Activated CD4-positive, alpha-beta T cell treated with anti-CD3 and anti-CD28 coated beads, Interleukin-2, amount 50 U/mL, for 48 hours (primary cell): ENCODE measurements around the gene SREK1IP1.

ENCODE experiments used
- DNase-seq, 2 experiments: peaks; one replicate each; pipeline ENCODE4 v3.0.0-alpha.2; 2020

Gene SREK1IP1

DNA sequence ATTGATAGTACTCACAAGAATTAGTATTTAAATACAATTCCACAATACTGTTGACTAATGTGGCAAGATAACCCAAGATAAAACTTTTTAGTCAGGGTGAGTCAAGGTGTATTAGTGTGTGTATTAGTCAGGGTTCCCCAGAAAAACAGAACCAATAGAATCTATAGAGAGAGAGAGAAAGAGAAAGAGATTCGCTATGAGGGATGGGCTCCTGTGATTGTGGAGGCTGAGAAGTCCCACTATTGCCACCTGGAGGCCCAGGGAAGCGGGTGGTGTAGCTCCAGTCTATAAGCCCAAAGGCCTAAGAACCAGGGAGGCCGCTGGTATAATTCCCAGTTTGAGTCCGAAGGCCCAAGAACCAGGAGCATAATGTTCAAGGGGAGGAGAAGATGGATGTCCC is 88.2 kb downstream of the SREK1IP1 start:
- no peak for DNase-seq

- DNase-seq: no peak
These were observed 90.1 kb downstream of the SREK1IP1 start for GRCh38 chr5:64678374-64678773.

DNA sequence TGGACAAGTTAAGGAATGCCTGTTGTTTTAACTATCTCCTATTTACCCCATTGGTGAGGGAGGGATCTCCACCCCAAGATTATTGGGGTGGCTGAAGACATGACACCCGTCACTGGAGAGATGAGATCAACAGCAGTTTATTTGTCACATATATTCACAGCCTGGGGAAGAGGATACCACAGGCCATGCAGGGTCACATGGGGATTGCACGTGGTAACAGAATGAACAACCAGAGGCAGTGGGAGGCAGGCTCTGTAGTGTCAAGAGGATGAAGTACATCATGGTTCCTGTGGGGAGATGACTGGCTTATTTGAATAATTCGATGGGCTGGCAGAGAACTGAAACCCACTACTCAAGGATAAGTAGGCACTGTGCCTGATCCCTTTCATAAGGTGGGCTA is 96.8 kb downstream of the SREK1IP1 start:
- no peak for DNase-seq

GRCh38 chr5:64670277-64670676 is 98.2 kb downstream of the SREK1IP1 start:
- no peak for DNase-seq
